Renal pelvis (tissue), 4 donors: ENCODE measurements around the gene HDAC9. TPM values are rescaled to one million over a fixed set of nuclear protein-coding genes. Genes with fewer than 3 reads are reported as not detected.
"Not testable (repeated sequence)": the region's sequence is repeated elsewhere in the genome, so short reads cannot be mapped to it uniquely, and the experiment has no call there.

Source experiments
- DNase-seq: peaks from one replicate; pipeline ENCODE4 v3.0.0-alpha.2; 2013
- polyA plus RNA-seq, 3 donors: library from polyadenylated mRNA; unstranded; fragments of 120-200 nt; gene quantifications; one replicate each; pipeline ENCODE4 v1.2.1, GENCODE V29; 2013; ENCODE audit not compliant: insufficient read length in 3 of 3

The HDAC9 gene
- polyA plus RNA-seq, 3 donors, result 7.4 to 8.4 (median 8.4) TPM

DNA sequence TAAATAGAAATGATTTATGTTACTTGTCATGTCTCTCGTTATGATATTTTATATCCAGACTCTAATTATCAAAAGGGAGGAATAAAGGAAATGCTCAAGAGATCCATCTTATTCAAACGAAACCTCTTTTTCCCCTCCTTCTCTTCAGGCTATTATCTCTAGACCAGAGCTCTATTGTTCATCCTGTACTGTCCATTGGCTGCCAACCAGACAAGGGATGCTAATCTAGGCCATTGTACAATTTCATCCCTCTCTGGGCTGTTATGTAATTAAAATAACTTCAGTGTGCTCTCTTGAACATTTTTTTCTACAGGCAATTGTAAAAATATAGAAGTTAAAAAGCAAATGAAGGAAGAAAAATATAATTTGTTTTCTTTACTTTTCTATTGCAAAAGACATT lies 220.4 kb downstream of the HDAC9 start:
- no peak for DNase-seq

DNA sequence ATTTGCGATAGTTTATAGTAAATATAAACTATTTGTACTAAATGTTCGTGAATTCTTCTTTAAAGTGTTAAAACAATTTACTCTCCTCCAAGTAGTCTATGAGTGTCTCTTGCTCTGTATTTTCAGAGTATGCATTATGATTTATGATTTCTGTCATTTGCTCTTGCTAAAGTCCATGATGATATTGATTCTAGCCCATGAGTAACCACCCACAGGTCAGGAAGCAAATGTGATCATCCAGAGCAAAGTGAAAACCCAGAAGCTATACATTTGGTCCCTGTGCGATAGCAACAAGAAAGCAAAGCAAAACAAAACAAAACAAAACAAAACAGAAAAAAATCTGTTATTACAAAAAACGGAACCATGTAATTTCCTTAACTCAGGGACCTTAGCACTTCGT lies 225.9 kb downstream of the HDAC9 start:
- DNase-seq, result no peak

DNA sequence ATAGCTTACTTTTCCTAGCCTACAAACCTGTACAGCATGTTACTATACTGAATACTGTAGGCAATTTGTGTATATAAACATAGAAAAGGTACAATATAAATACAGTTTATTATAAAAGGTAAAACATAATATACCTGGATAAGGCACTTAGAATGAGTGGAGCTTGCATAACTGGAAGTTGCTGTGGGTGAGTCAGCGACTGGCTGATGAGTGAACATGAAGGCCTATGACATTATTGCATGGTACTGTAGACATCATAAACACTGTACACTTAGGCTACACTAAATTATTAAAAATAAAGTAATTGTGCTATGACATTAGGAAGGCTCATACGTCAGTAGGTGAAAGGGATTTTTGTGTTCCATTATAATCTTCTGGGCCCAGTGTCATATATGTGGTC lies 228.8 kb downstream of the HDAC9 start:
- no peak for DNase-seq

DNA sequence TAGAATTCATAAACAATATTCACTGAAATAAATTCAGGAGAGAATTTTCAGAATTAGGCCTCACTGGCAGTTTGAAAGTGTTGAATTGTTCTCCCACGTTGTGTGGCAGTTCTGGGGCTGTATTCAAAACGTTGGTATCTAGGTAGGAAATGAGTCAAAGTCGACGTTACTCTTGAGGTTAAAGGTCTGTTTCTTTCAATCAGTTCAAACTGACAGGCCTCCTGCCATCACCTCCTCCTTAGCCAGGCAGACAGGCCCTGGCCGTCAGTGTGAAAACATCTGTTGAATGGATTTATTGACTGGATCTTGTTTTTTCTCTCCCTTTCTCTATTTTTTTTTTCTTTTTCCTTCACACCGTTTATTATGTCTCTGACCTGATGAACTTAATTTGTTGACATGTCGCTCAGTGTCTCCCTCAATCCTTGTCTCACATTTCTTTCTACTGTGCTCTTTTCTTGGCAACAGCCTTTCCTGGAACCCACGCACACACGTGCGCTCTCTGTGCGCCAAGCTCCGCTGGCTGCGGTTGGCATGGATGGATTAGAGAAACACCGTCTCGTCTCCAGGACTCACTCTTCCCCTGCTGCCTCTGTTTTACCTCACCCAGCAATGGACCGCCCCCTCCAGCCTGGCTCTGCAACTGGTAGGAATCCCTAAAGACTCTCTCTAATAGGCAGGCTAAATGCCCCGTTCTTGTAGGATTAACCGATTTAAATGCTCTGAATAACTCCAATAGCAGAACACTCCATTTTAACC lies 231.7 kb downstream of the HDAC9 start:
- no peak for DNase-seq

GRCh38 chr7:18736012-18736411 lies 240.5 kb downstream of the HDAC9 start:
- not testable (repeated sequence) for DNase-seq

GRCh38 chr7:18740579-18740988 lies 245.0 kb downstream of the HDAC9 start:
- no peak for DNase-seq

- no peak for DNase-seq
These were observed 258.5 kb downstream of the HDAC9 start for GRCh38 chr7:18753972-18754610.

- DNase-seq, result no peak
These were observed 259.2 kb downstream of the HDAC9 start for GRCh38 chr7:18754766-18755165.

DNA sequence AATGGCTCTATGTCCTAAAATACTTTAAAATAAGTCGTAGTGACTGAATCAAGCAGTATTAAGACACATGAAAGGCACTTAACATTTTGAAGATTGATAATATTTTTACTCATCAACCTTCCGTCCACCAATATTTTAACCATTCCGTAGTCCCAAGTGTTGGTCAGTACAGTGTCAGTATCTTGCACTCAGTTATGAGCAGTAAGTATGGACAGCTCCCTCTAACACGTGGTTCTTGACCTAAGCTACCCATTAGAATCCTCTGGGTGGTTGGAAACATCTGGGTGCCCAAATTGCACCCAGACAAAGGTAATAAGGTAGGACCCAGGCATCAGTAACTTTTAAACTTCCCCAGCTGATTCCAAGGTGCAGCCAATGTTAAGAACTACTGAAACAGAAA lies 260.2 kb downstream of the HDAC9 start:
- no peak for DNase-seq

GRCh38 chr7:18756378-18757050 lies 261.0 kb downstream of the HDAC9 start:
- no peak for DNase-seq

DNA sequence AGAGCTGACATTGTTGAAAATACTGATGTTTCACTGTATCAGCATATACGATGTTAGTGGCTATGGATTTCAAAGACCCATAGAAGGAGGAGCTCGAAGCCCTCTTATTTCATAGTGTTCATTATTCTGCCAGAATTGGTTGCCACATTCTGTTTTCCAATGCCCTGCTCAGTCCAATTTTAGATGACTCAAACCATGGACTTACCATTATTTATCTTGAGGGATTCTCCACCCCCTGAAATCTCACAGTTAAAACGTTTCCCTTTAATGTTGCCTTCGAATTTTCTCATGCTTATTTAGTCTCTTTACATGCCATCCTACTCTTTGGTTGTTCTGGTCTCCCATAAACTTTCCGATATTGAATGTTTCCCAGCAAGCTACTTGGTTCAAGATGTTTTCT lies 264.5 kb downstream of the HDAC9 start:
- no peak for DNase-seq

DNA sequence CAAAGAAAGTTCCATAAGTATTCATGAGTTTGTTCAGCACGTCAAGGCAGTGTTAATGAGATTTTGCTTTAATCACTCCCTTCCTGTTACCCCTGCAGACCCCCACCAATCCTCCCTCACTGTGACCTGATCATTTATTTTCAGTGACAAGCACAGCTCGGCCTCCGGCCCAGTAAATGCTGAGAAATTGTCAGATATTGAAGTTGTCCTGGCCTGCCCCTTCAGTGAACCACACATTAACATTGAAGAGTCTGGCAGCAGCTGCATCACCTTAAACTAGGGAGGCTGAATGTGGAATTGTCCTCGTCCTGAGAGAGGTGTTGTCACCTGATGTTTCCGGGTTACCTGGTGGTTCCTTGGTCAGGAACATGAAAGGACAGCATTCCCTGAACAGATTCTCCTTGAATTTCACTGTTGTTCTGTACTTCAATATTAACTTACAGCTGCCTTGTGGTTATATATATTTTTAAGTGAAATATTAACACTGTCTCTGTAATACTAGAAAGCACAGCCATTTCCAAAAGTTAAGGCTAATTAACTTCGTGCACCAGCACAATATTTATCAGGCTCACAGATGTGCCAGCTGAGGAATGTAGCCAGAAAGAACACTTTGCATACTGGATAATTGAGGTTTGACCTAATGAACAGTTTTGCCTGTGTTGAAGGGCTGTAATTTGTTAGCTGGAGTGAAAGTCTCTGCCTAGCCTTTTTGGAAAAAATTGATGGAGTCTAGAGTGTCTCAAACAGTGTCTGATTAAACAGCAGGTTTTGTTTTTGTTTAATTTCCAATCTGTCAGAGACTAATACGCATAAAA lies 265.3 kb downstream of the HDAC9 start:
- peak; percentile 24 for DNase-seq

DNA sequence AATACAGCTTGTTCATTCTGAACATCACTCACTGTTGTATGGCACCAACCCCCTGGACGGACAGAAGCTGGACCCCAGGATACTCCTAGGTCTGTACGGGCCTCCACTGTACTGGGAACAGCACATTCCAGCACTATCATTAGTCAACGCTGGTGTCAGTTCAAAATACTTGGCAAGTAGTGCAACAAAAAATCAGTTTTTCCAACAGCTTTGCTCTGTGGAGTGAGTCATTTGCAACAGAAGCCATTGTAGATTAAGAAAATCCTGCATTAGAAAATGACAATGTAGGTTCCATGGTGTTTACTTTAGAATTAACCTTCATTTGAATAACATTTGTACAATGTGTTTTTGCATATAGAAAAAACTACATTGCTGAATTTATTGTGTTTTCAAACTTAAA lies 266.6 kb downstream of the HDAC9 start:
- no peak for DNase-seq

DNA sequence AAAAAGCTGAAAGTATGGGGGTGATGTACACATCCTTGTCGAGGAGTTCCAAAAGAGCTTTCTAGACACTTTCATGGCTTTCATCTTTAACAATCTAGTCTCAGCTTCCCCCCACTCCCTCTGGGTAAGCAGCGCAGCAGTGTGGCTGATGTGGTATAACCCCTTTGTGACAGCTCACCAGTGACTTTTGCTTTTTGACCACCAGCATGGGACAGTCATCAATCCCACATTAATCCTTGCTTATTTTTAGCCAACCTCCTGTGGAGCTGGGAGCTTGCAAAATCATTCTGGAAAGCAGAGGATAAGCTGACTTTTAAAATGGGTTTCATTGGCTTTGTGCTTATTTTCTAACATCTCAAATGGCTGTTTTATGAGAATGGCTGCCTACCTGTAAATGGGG lies 272.7 kb downstream of the HDAC9 start:
- DNase-seq, result no peak

- no peak for DNase-seq
These were observed 274.7 kb downstream of the HDAC9 start for GRCh38 chr7:18770154-18770811.

GRCh38 chr7:18770822-18771221 lies 275.3 kb downstream of the HDAC9 start:
- no peak for DNase-seq

DNA sequence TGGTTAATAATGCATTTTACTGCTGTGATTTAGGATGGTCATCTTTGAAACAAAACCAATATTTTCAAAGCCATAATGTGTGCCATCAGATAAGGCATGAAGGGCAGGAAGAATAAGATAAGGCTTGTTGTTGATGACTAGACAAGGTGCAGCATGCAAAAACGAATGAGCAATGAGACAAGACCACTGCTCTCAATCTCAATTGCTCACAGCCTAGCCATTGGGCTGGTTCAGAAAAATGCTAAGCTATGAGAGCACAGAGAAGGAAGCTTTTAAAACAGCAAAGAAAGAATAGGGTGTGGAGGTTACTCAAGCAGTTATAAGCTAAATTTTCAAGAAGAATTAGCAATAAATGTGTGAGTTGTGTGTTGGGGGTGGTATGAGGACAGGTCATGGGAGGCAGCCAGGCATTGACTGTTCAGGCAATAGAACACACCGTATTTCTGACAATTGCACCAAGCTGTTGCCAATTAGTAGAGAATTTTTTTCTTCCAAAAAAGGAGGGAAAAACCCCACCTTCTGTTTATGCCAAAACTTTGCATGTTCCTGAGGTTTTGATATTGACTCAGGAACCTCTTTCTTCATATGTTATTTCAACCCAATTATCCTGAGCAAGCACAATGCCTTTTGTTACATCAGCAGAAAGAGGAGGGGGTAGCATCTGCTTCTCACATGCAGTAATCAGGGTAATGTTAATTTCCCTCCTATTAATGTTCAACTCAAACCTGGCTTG lies 276.5 kb downstream of the HDAC9 start:
- DNase-seq, result no peak

- DNase-seq, result no peak
These were observed 277.0 kb downstream of the HDAC9 start for GRCh38 chr7:18772567-18772965.

- no peak for DNase-seq
These were observed 281.8 kb downstream of the HDAC9 start for GRCh38 chr7:18777314-18777713.

DNA sequence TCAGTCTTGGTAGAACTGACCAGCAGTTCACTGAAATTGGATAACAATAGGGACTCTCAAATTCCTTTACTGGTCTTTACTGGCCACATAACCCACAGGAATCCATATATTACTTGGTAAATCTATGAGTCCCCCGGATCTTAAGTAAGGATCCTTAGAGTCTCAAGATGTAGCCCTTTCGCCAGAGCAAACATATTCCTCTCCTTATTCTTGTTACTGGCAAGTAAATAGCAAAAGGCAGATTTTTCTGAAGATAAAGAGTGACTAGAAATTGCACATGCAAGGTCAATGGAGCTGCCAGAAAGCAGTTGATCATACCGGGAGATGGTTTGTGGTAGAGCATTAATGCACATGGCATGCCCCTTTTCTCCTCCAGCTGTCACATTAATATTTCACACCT lies 283.0 kb downstream of the HDAC9 start:
- no peak for DNase-seq

GRCh38 chr7:18780266-18780665 lies 284.7 kb downstream of the HDAC9 start:
- DNase-seq, result no peak
